Spleen (tissue), 11 donors: ENCODE results near the gene C1orf141. TPM values are rescaled to one million over a fixed set of nuclear protein-coding genes. Genes with fewer than 3 reads are reported as not detected.

Experiments
- DNase-seq: peaks from one replicate; pipeline ENCODE4 v3.0.0-alpha.2; 2020
- H3K27ac ChIP-seq, 8 donors: fragments of 200-600 bp; sonication (generic) in 7 of 8; 1 replicate in 4 of 8; 2 replicates in 4 of 8; pipeline versions ENCODE4 v1.5.0 to v1.8.0; 2016 to 2021; ENCODE audit warnings: inconsistent platforms in 4 of 8, mild to moderate bottlenecking in 4 of 8, moderate library complexity in 1 of 8
- H3K27me3 ChIP-seq, 7 donors: fragments of 200-600 bp; sonication (generic) in 6 of 7; replicated peaks in 1 of 7; 1 replicate in 4 of 7; 2 replicates in 3 of 7; pipeline versions ENCODE4 v1.5.0 to v1.8.0; 2016 to 2021; ENCODE audit warnings: inconsistent platforms in 3 of 7, mild to moderate bottlenecking in 1 of 7
- H3K36me3 ChIP-seq, 6 donors: fragments of 200-600 bp; sonication (generic) in 5 of 6; 1 replicate in 4 of 6; 2 replicates in 2 of 6; pipeline versions ENCODE4 v1.5.0 to v1.8.0; 2016 to 2021; ENCODE audit warnings: inconsistent platforms in 2 of 6
- H3K4me1 ChIP-seq, 6 donors: fragments of 200-600 bp; sonication (generic) in 5 of 6; 1 replicate in 3 of 6; 2 replicates in 3 of 6; pipeline versions ENCODE4 v1.5.0 to v1.8.0; 2016 to 2021; ENCODE audit warnings: inconsistent platforms in 3 of 6
- H3K4me3 ChIP-seq, 8 donors: fragments of 200-600 bp; sonication (generic) in 7 of 8; 1 replicate in 4 of 8; 2 replicates in 4 of 8; pipeline versions ENCODE4 v1.5.0 to v1.8.0; 2016 to 2021; ENCODE audit warnings: inconsistent platforms in 4 of 8, mild to moderate bottlenecking in 4 of 8, moderate library complexity in 2 of 8
- H3K9me3 ChIP-seq, 8 donors: fragments of 200-600 bp; sonication (generic) in 7 of 8; 1 replicate in 4 of 8; 2 replicates in 4 of 8; pipeline versions ENCODE4 v1.5.0 to v1.8.0; 2016 to 2021; ENCODE audit warnings: inconsistent platforms in 4 of 8
- CTCF ChIP-seq, 11 experiments: fragments of 200-600 bp in 7 of 11; fragments of 450-650 bp in 4 of 11; sonication (generic) in 4 of 11; IDR thresholded peaks in 8 of 11; conservative IDR thresholded peaks in 3 of 11; 1 replicate in 7 of 11; 2 replicates in 4 of 11; pipeline versions ENCODE4 v1.4.0 to v1.8.0; 2016 to 2021; ENCODE audit warnings: antibody characterized with exemption in 11 of 11, inconsistent platforms in 4 of 11, mild to moderate bottlenecking in 1 of 11
- POLR2A ChIP-seq, 3 donors: fragments of 450-650 bp; IDR thresholded peaks; one replicate each; pipeline ENCODE4 v1.5.1; 2017; ENCODE audit warnings: antibody characterized with exemption in 3 of 3, mild to moderate bottlenecking in 1 of 3
- POLR2AphosphoS5 ChIP-seq, 3 donors: sonication (generic); formaldehyde crosslinking; IDR thresholded peaks; one replicate each; pipeline ENCODE4 v1.5.1; 2017; ENCODE audit warnings: antibody characterized with exemption in 3 of 3
- WGBS, 5 donors: extraction: QIAGEN DNeasy Blood & Tissue Kit in 3 of 5; methylation state at CpG; one replicate each; pipeline versions ENCODE4 v1.1.5 to v1.1.7; 2013 to 2018; 5-methylcytosine and 5-hydroxymethylcytosine counted together
- intact Hi-C: fragments of 100-400 bp; cut with DNase I; formaldehyde crosslinking; loops from one replicate; pipeline ENCODE4 v1.15.0; 2023; ENCODE audit warnings: low total_unique reads
- polyA plus RNA-seq, 3 donors: library from polyadenylated mRNA; stranded (reverse); fragments of 200-250 nt; gene quantifications; one replicate each; pipeline ENCODE4 v1.2.1, GENCODE V29; 2013
- total RNA-seq, 7 donors: library from RNA; depleted of rRNA in 3 of 7; stranded (reverse); fragments of >200 nt in 3 of 7; fragmentation: NEBNext Ultra II Directional in 4 of 7; extraction: Animal tissue kit (Norgen Biotek cat#: 25700) in 4 of 7; gene quantifications; one replicate each; pipeline versions ENCODE4 v1.1.0 to v1.2.1, GENCODE V29; 2016 to 2021
- donor health status: healthy with polysubstance abuse.
- donor health status: DM: no; HTN: no; CAD: no; lungs with moderate emphysema.
- donor health status: DM: no; HTN: no; CAD: no.
- donor health status: Bipolar disorder and iron deficiency.
- donor health status: healthy.
- donor health status: DM: no; HTN: no; CAD: no.
- donor health status: DM: yes; HTN: yes; CAD: no.

Gene C1orf141
- total and polyA plus RNA-seq, 10 donors = not detected

- Histone ChIP-seq H3K36me3 (no peaks in the 10 kb centered on the region), H3K9me3 (no peaks in the 10 kb centered on the region), H3K27ac (no peak overlapping the region), H3K4me3 (no peak overlapping the region), H3K27me3 (peaks cover 0 to 10% (median 0%) of the 10 kb centered on the region in 7 donors), H3K4me1 (no peaks in the 10 kb centered on the region)
- TF ChIP-seq POLR2A (IDR thresholded peaks at IDR 0.05) (no peak), POLR2AphosphoS5 (IDR thresholded peaks at IDR 0.05) (no peak), CTCF (IDR thresholded peaks at IDR 0.05 in 8 of 11, conservative IDR thresholded peaks at IDR 0.05 in 3 of 11) (no peak)
- no peak for DNase-seq
- WGBS, 5 donors = 65 to 78% (median 70%) methylated on average over 2 of the region's 2 CpGs
- intact Hi-C loops = no loop called here
These were observed 24.5 kb upstream of the C1orf141 start for GRCh38 chr1:67159233-67159632.

GRCh38 chr1:67158401-67158800 is 23.6 kb upstream of the C1orf141 start:
- Histone ChIP-seq H3K4me3 (no peak overlapping the region), H3K27me3 (peaks cover 0 to 10% (median 0%) of the 10 kb centered on the region in 7 donors), H3K27ac (no peak overlapping the region), H3K4me1 (no peaks in the 10 kb centered on the region), H3K9me3 (no peaks in the 10 kb centered on the region), H3K36me3 (no peaks in the 10 kb centered on the region)
- intact Hi-C loops = no loop called here
- DNase-seq = no peak
- WGBS, 5 donors = 39 to 78% (median 59%) methylated on average over 2 of the region's 2 CpGs
- no peak for TF ChIP-seq POLR2A (IDR thresholded peaks at IDR 0.05)
- no peak for TF ChIP-seq CTCF (IDR thresholded peaks at IDR 0.05 in 8 of 11, conservative IDR thresholded peaks at IDR 0.05 in 3 of 11)
- no peak for TF ChIP-seq POLR2AphosphoS5 (IDR thresholded peaks at IDR 0.05)

GRCh38 chr1:67150931-67151330 is 16.2 kb upstream of the C1orf141 start:
- TF ChIP-seq CTCF (IDR thresholded peaks at IDR 0.05 in 8 of 11, conservative IDR thresholded peaks at IDR 0.05 in 3 of 11) (no peak), POLR2A (IDR thresholded peaks at IDR 0.05) (no peak)
- DNase-seq = no peak
- WGBS, 5 donors = 90 to 93% (median 93%) methylated on average over 4 of the region's 4 CpGs
- H3K9me3 ChIP-seq = no peaks in the 10 kb centered on the region
- no peaks in the 10 kb centered on the region for H3K36me3 ChIP-seq
- H3K4me3 ChIP-seq = no peak overlapping the region
- peaks cover 0 to 12% (median 9%) of the 10 kb centered on the region in 6 donors for H3K4me1 ChIP-seq
- H3K27me3 ChIP-seq = peaks cover 0 to 4% (median 0%) of the 10 kb centered on the region in 7 donors
- intact Hi-C loops = no loop called here
- H3K27ac ChIP-seq = no peak overlapping the region

GRCh38 chr1:67149179-67149770 is 14.5 kb upstream of the C1orf141 start:
- peak; percentile 77 for DNase-seq
- peaks cover 0 to 4% (median 0%) of the 10 kb centered on the region in 7 donors for H3K27me3 ChIP-seq
- no peak overlapping the region for H3K4me3 ChIP-seq
- WGBS, 5 donors = 17 to 23% (median 21%) methylated on average over 9 of the region's 9 CpGs
- intact Hi-C loops = loop anchor here (5.0 kb wide), 1 partner anchor 157 kb away; no protein-coding TSS in a partner anchor
- TF ChIP-seq POLR2A (IDR thresholded peaks at IDR 0.05) (no peak), POLR2AphosphoS5 (IDR thresholded peaks at IDR 0.05) (no peak), CTCF (IDR thresholded peaks at IDR 0.05 in 8 of 11, conservative IDR thresholded peaks at IDR 0.05 in 3 of 11) (peak; percentile 36 to 75 (median 63))
- H3K4me1 ChIP-seq = peaks cover 0 to 12% (median 9%) of the 10 kb centered on the region in 6 donors
- no peak overlapping the region for H3K27ac ChIP-seq
- H3K36me3 ChIP-seq = no peaks in the 10 kb centered on the region
- H3K9me3 ChIP-seq = no peaks in the 10 kb centered on the region
